DOHH2 (cell line): Measurements from ENCODE around the gene FYCO1.

Experiments used
- CTCF ChIP-seq: fragments of 200-600 bp; sonication (generic); IDR thresholded peaks from one replicate; pipeline ENCODE4 v1.5.1; 2014; ENCODE audit warnings: antibody characterized with exemption, mild to moderate bottlenecking, low read depth, low read length; ENCODE audit not compliant: poor library complexity, severe bottlenecking
- EZH2phosphoT487 ChIP-seq: fragments of 200-600 bp; sonication (generic); IDR thresholded peaks from 2 replicates; pipeline ENCODE4 v1.6.1; 2017; ENCODE audit warnings: borderline replicate concordance, mild to moderate bottlenecking, antibody characterized with exemption, low read length, moderate library complexity, mixed read lengths

- TF ChIP-seq CTCF, result no peak
- TF ChIP-seq EZH2phosphoT487, result no peak
Observed at GRCh38 chr3:45887759-45888511, 107.7 kb downstream of the FYCO1 start.
